H9 (cell line): ENCODE measurements around the gene LYPLA2. TPM values are rescaled to one million over a fixed set of nuclear protein-coding genes. Genes with fewer than 3 reads are reported as not detected.

Experiments
- DNase-seq: peaks from one replicate; pipeline ENCODE4 v3.0.0-alpha.2; 2017
- H2AFZ ChIP-seq: one replicate; pipeline ENCODE4 v1.6.1; 2013; ENCODE audit warnings: mild to moderate bottlenecking, low read length, control low read depth, moderate library complexity
- H2AK5ac ChIP-seq: 2 replicates; pipeline ENCODE4 v1.6.1; 2013; ENCODE audit warnings: low read length, control low read depth, mixed read lengths; ENCODE audit not compliant: insufficient read length
- H2BK120ac ChIP-seq: one replicate; pipeline ENCODE4 v1.6.1; 2013; ENCODE audit warnings: low read depth, mild to moderate bottlenecking, low read length, control low read depth, inconsistent platforms; ENCODE audit not compliant: poor library complexity, severe bottlenecking
- H2BK12ac ChIP-seq: 2 replicates; pipeline ENCODE4 v1.6.1; 2013; ENCODE audit warnings: low read length, control low read depth, mixed read lengths, low read depth; ENCODE audit not compliant: insufficient read length
- H2BK15ac ChIP-seq: 2 replicates; pipeline ENCODE4 v1.6.1; 2013; ENCODE audit warnings: low read depth, low read length, control low read depth
- H2BK20ac ChIP-seq: one replicate; pipeline ENCODE4 v1.6.1; 2013; ENCODE audit warnings: low read depth, mild to moderate bottlenecking, low read length, control low read depth, inconsistent platforms; ENCODE audit not compliant: poor library complexity, severe bottlenecking
- H2BK5ac ChIP-seq: 2 replicates; pipeline ENCODE4 v1.6.1; 2013; ENCODE audit warnings: low read length, control low read depth, mixed read lengths; ENCODE audit not compliant: insufficient read length
- H3K14ac ChIP-seq: 2 replicates; pipeline ENCODE4 v1.6.1; 2013; ENCODE audit warnings: low read length, control low read depth; ENCODE audit not compliant: insufficient read depth
- H3K18ac ChIP-seq: 2 replicates; pipeline ENCODE4 v1.6.1; 2013; ENCODE audit warnings: low read depth, mild to moderate bottlenecking, mixed read lengths, low read length, control low read depth; ENCODE audit not compliant: insufficient read length
- H3K23ac ChIP-seq: 2 replicates; pipeline ENCODE4 v1.6.1; 2013; ENCODE audit warnings: low read length, control low read depth, mixed read lengths, low read depth; ENCODE audit not compliant: insufficient read length
- H3K23me2 ChIP-seq: 2 replicates; pipeline ENCODE4 v1.6.1; 2013; ENCODE audit warnings: low read depth, mild to moderate bottlenecking, mixed read lengths, low read length, control low read depth; ENCODE audit not compliant: insufficient read length, poor library complexity, severe bottlenecking
- H3K27ac ChIP-seq: 2 replicates; pipeline ENCODE4 v1.5.1; 2013; ENCODE audit warnings: low read length, control low read depth, mixed read lengths, low read depth; ENCODE audit not compliant: insufficient read length
- H3K27me3 ChIP-seq: 2 replicates; pipeline ENCODE4 v1.6.1; 2013; ENCODE audit warnings: low read length, control low read depth, inconsistent platforms; ENCODE audit not compliant: insufficient read depth
- H3K4ac ChIP-seq: 2 replicates; pipeline ENCODE4 v1.6.1; 2013; ENCODE audit warnings: low read depth, mild to moderate bottlenecking, control low read depth, inconsistent platforms, low read length, moderate library complexity
- H3K4me1 ChIP-seq: 2 replicates; pipeline ENCODE4 v1.6.1; 2013; ENCODE audit warnings: low read length, control low read depth, inconsistent platforms; ENCODE audit not compliant: insufficient read depth
- H3K4me2 ChIP-seq: 2 replicates; pipeline ENCODE4 v1.6.1; 2013; ENCODE audit warnings: low read length, control low read depth, mixed read lengths; ENCODE audit not compliant: insufficient read length, insufficient read depth
- H3K56ac ChIP-seq: 2 replicates; pipeline ENCODE4 v1.6.1; 2013; ENCODE audit warnings: low read depth, mild to moderate bottlenecking, mixed read lengths, low read length, control low read depth; ENCODE audit not compliant: insufficient read length
- H3K79me1 ChIP-seq: 2 replicates; pipeline ENCODE4 v1.6.1; 2013; ENCODE audit warnings: low read depth, mild to moderate bottlenecking, moderate library complexity, low read length, control low read depth, inconsistent platforms; ENCODE audit not compliant: insufficient read depth, poor library complexity, severe bottlenecking
- H3K79me2 ChIP-seq: 2 replicates; pipeline ENCODE4 v1.6.1; 2013; ENCODE audit warnings: low read length, control low read depth, inconsistent platforms; ENCODE audit not compliant: insufficient read depth
- H3K9ac ChIP-seq: 2 replicates; pipeline ENCODE4 v1.6.1; 2013; ENCODE audit warnings: low read length, control low read depth, mixed read lengths; ENCODE audit not compliant: insufficient read length; ENCODE audit errors: extremely low read depth
- H3K9me3 ChIP-seq: one replicate; pipeline ENCODE4 v1.6.1; 2013; ENCODE audit warnings: low read depth, low read length, inconsistent platforms; ENCODE audit not compliant: control insufficient read depth
- H3T11ph ChIP-seq: one replicate; pipeline ENCODE4 v1.6.1; 2013; ENCODE audit warnings: mild to moderate bottlenecking, low read length, control low read depth, inconsistent platforms
- H4K20me1 ChIP-seq: one replicate; pipeline ENCODE4 v1.6.1; 2013; ENCODE audit not compliant: control insufficient read depth, insufficient read length, insufficient read depth
- H4K5ac ChIP-seq: 2 replicates; pipeline ENCODE4 v1.6.1; 2013; ENCODE audit warnings: low read depth, mild to moderate bottlenecking, mixed read lengths, low read length, control low read depth; ENCODE audit not compliant: insufficient read length
- H4K8ac ChIP-seq: replicated peaks from 2 replicates; pipeline ENCODE4 v1.6.1; 2013; ENCODE audit warnings: low read length, control low read depth, mixed read lengths, low read depth; ENCODE audit not compliant: insufficient read length
- H4K91ac ChIP-seq: 2 replicates; pipeline ENCODE4 v1.6.1; 2013; ENCODE audit warnings: low read depth, mild to moderate bottlenecking, moderate library complexity, mixed read lengths, low read length, control low read depth; ENCODE audit not compliant: insufficient read length
- H3K27ac Mint-ChIP-seq, 3 experiments: 2 replicates in 2 of 3; 3 replicates in 1 of 3; pipeline ENCODE4 v1.8.0; 2020 to 2021; ENCODE audit warnings: mixed read lengths in 3 of 3, mild to moderate bottlenecking in 1 of 3, moderate library complexity in 1 of 3
- H3K27me3 Mint-ChIP-seq: 2 replicates; pipeline ENCODE4 v1.8.0; 2021; ENCODE audit warnings: low read depth, mild to moderate bottlenecking, moderate library complexity, mixed read lengths
- H3K36me3 Mint-ChIP-seq, 3 experiments: 2 replicates in 2 of 3; 3 replicates in 1 of 3; pipeline ENCODE4 v1.8.0; 2020 to 2021; ENCODE audit warnings: low read depth in 3 of 3, mixed read lengths in 3 of 3; ENCODE audit not compliant: insufficient read depth in 1 of 3
- H3K4me1 Mint-ChIP-seq, 2 experiments: 2 replicates each; pipeline ENCODE4 v1.8.0; 2020; ENCODE audit warnings: mixed read lengths in 2 of 2
- H3K4me3 Mint-ChIP-seq, 2 experiments: 2 replicates in 1 of 2; 3 replicates in 1 of 2; pipeline ENCODE4 v1.8.0; 2020 to 2021; ENCODE audit warnings: mild to moderate bottlenecking in 2 of 2, mixed read lengths in 2 of 2, moderate library complexity in 1 of 2
- H3K9me3 Mint-ChIP-seq, 2 experiments: 2 replicates in 1 of 2; 3 replicates in 1 of 2; pipeline ENCODE4 v1.8.0; 2020; ENCODE audit warnings: mild to moderate bottlenecking in 2 of 2, mixed read lengths in 2 of 2, moderate library complexity in 1 of 2
- CTCF ChIP-seq: fragments of 200-600 bp; sonication (generic); conservative IDR thresholded peaks from 3 replicates; pipeline ENCODE4 v1.8.0; 2021; ENCODE audit warnings: antibody characterized with exemption, mild to moderate bottlenecking
- WGBS: extraction: QIAGEN DNeasy Blood & Tissue Kit; methylation state at CpG from one replicate; pipeline ENCODE4 v1.1.7; 2013; ENCODE audit warnings: missing lambda C conversion rate, low lambda C conversion rate, mixed read lengths; ENCODE audit not compliant: insufficient read length; ENCODE audit errors: extremely low coverage; 5-methylcytosine and 5-hydroxymethylcytosine counted together
- total RNA-seq: library from RNA; stranded (reverse); gene quantifications from 2 replicates; pipeline ENCODE4 v1.2.1, GENCODE V29; 2021

Gene LYPLA2
- total RNA-seq, 1 experiment from 2014 or later, result 118 TPM

- Histone ChIP-seq H3K23ac (no peak overlapping the region), H3T11ph (no peak overlapping the region), H3K79me2 (no peaks in the 10 kb centered on the region), H3K27ac (no peak overlapping the region), H2BK15ac (no peak overlapping the region), H3K4ac (no peak overlapping the region), H3K56ac (no peak overlapping the region), H3K9ac (peak overlapping the region; percentile 78), H4K5ac (no peak overlapping the region), H4K20me1 (no peaks in the 10 kb centered on the region), H2AFZ (no peak overlapping the region), H4K91ac (no peak overlapping the region), H2BK20ac (no peak overlapping the region), H3K4me2 (peak overlapping the region; percentile 98), H3K27me3 (no peaks in the 10 kb centered on the region), H3K79me1 (no peaks in the 10 kb centered on the region), H2BK12ac (no peak overlapping the region), H3K23me2 (peaks cover 3% of the 10 kb centered on the region), H2BK120ac (no peak overlapping the region), H4K8ac (no peak overlapping the region), H3K4me1 (no peaks in the 10 kb centered on the region), H2AK5ac (no peak overlapping the region), H3K14ac (peak overlapping the region; percentile 49), H2BK5ac (no peak overlapping the region), H3K9me3 (no peaks in the 10 kb centered on the region), H3K18ac (peak overlapping the region; percentile 69)
- H3K27me3 Mint-ChIP-seq, result no peaks in the 10 kb centered on the region; the same call in 1 of the 2 replicates
- H3K36me3 Mint-ChIP-seq, result no peaks in the 10 kb centered on the region; a peak in 1 of 7 replicates
- no peaks in the 10 kb centered on the region for H3K9me3 Mint-ChIP-seq
- peak overlapping the region; percentile 93 to 97 for H3K4me3 Mint-ChIP-seq
- no peak for DNase-seq
- TF ChIP-seq CTCF, result no peak
- H3K27ac Mint-ChIP-seq, result peak overlapping the region; percentile 94 to 98 (median 95); a peak in 5 of 7 replicates
- H3K4me1 Mint-ChIP-seq, result peaks cover 15 to 18% of the 10 kb centered on the region in 2 experiments
- WGBS, result no CpG with 5 or more reads among the region's 8 CpGs
These were observed 33.7 kb downstream of the LYPLA2 start for GRCh38 chr1:23824711-23825075.
